NCI-H128 (cell line): ENCODE data around the gene TSPAN7.

Source experiments
- DNase-seq: peaks from one replicate; lab custom pipeline; 2025; ENCODE audit not compliant: unreplicated experiment; lab: John Stamatoyannopoulos, UW

TSPAN7 gene

DNA sequence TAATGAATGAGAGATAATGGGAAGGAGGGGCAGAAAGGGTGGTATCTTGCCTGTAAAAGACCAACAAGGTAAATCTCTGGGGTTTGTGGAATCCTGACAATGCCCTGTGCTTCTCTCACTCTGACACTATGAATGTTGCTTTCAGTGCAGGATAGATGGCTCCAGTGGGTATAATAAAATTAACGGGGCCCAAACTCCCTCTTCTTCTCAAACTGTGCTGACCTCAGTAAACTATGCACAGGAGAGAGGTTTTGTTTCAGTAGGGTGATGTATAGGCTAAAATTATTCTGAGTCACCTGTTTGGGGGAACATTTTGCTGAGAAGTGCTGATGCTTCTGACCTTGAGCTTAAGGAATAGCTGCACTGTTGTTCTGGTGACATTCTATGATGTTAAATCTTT lies 82.6 kb downstream of the TSPAN7 start:
- DNase-seq: no peak

DNA sequence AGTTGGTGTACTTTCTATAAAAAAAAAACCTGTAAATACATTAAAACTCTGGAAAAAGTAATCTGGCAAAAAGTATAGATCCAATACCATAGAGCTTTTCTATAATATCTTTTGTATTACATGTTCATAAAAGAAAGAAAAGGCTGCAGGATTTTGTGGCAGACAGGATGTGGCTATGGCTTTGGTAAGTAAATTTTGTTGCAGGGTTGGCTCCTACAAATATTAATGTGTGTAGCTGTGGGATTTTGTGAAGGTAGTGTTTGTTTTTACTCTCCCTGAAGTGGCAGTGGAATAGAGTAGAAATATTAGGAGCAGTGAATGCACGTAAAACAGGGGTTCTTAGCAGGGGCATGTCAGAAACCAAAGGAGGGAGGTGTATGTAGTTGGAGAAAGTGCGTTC lies 84.8 kb downstream of the TSPAN7 start:
- DNase-seq: no peak

DNA sequence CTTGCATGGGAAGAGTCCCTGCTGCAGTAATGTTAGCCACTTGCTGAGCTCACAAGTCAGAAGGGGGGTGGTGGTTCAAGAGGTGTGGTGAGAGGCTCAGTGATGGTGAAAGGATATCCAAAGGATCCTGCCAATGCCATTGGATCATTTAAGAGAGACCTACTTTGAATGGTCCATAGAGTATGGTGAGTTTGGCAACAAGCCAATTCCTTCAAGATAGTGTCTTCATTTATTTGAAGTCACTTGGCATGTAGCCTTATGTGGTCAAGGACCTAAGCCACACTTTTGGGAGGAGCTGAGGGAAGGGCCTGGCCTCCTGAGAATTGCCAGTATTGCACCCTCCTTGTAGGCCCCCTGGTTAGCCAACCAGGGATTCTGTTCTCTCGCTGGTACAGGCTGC lies 87.9 kb downstream of the TSPAN7 start:
- no peak for DNase-seq

DNA sequence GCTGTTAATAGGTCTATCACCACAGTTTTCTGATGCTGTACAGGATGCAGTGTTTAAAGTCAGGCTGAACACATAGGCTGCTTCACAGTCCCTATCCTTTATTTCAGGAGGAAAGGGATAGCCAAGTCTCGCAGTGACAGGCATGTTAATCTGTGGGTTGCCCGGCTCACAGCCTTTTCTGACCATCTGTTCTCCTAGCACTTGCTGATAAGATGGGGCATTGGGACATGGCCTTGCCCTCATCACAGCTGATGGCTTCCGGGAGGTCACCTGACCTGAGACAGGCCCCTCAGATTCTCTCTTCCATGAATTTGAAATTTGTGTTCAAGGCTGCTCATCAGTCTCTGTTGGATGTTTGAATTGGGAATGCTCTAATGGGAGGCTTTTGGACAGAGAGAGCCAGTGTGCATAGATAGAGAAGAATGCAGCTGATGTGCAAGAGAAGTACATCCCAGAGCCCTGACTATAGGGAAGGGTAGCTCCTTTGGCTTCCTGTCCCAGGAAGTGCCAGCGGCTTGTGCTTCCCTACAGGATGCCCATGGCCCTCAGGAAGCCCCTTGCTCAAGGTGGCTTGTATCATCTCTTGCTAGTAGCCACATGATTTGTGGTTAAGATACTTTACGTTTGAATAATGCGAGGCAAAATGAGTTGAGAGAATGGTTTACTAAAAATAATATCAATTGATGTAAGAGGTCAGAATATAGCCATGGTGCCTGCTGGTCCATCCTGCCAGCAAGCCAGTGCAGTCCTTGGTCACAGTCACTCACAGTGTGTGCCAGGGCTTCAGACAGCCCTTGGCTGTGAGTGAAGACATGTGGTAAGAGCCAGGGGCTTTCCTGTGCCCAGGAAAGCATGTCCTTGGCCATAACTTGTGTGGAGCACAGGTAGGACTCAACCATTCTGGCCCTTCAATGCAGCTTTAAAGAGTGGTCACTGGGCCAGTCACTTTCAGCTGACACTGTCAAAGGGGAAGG lies 88.6 kb downstream of the TSPAN7 start:
- no peak for DNase-seq

DNA sequence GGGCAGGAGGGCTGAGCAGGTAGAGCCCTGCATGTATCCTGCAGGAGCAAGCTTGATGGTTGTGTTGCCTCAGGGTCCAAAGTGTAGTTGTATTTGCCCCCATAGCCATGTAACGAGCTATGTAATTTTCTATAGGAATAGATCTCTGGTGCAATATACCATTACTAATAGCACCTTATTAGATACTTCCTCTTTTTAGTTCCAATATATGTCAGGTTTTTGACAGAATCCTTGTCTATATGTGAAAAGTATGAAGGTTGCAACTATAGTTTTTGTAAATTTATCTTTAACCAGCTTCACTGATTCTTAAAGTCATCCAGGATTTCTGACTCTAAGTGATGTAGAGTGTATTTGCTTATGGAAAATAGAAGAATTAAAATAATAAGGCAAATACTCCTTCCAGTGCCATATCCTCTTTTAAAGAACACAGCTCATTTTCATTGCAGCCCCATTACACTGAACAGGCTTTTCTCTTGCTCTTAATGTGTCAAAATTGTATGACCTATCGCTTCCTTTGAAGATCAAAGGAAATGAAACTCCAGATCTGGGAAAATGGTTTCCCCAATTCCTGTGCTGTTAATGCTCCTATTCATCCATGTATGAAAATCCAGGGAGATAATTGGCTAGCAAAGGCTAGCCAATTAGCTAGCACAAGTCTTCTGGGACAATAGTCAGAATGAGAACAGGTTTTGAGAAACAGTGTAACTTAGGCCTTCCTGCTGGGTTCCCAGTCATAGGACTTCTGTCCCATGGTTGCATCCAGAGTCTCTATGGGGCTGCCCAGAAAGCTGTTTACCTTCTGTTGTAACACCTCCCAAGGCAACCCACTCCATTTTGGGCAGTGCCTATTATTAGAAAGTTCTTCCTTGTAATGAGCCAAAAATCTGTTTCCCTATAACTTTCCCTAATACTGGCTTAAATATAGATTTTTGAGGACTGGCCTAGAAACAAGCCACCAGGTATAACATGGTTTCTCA lies 90.6 kb downstream of the TSPAN7 start:
- DNase-seq: no peak

DNA sequence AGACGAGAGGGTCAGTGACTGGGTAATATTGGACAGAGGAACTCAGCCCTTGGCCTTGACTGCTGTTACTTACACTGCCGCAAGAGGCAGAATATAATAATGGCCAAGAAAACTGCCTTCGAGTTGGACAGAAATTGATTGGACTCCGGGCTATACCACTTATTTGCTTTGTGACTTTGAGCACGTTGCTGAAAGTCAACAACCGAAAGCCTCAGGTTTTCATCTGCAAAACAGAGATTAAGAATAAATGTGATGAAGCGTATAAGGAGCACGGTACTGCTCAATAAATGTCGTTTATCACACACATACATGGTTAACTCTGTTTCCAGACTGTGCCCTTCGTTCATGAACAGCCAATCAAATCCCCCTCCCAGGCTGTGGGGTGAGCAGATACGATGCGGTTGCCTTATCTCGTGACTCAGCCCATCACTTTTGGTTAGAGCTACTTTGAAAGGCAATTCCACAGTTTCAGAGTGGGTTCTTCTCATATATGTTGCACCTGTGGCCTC lies 91.6 kb downstream of the TSPAN7 start:
- no peak for DNase-seq

DNA sequence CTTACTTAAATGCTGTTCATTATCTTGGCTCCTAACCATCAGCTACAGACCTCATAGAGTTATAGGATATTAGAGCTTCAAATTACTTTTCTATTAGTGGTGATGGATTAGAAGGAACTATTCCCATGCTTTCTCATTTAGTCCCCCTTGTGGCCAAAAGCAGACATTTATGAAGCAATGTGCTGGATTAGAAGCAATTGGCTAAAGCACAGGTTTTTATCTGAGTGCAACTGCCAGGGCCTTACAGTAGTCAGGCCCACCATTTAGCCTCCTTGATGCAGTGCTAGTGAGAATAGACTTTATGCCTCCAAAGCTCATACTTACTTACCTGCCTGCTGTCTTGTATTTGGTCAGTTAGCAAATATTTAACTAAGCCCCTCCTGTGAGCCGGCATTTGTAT lies 93.0 kb downstream of the TSPAN7 start:
- DNase-seq: peak; percentile 4

DNA sequence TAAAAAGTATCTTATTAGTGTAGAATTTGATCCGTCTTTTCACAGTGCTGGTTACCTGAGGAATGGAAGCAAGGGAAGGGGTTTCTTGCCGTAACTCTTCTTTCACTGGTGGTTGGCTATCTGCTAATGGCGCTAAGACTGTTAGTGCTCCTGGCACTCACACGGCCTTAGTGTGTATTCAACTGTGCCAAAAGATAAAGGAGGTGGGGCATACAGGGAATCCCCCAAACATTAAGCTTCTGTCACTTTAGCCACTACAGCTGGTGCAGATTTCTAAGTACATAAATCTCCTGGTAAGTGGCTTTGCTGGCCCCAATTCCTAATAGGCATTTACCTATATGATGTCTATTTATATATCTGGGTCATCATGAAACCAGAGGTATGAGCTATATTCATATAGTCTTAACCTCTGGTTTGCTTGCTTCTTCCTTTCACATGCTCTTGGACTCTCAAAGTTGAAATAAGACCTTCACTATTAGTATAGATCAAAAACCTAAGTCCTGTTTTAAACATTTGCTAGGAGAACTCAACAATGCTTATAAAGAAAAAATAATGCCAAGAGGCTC lies 95.1 kb downstream of the TSPAN7 start:
- no peak for DNase-seq

DNA sequence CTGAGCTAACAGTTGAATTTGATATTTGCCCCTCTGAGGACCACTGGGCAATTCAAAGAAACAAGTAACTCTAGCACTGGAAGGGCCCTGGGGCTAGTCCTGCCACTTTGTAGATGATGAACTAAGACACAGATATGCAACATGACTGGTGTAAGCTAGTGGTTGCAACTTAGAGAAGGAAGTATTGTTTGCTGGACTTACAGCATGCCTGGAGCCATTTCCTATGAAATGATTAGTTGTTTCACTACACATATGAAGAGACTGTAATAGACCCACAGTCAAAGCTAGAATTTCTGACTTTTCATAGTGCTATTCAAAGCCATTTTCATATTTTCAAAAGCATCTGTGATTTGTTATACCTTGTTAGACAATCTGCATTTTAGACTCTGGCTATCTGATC lies 96.2 kb downstream of the TSPAN7 start:
- DNase-seq: no peak

DNA sequence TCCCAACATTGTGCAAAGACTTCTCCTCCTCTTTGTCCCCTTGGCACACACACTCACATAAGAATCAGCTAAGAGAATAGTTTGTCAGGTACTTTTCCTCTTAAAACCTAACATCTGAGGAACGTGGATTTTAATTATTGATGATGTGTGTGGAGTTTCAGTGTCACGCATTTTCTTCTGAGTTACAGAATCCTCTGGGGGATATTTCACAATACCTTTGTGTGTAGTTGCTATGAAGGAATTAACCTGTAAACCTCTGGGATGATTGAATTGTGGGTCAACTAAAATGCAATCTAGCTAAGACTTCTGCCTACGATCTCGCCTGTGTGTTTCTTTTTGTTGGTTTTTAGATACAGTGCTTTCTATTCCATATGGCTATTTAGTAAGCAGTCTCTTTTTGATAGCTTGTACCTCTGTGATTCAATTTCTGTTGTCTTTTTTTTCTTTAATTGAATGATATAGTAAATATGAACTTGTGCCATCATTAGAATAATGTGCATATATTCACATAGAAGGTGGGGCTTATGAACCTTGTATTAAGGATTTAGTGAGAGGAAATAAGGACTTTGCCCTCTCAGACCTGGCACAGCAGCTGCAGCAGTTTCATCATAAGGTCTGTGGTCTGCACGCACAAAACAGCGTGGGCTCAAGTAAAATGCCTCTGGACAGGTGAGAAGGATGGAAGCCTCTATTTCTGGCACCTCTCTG lies 99.2 kb downstream of the TSPAN7 start:
- no peak for DNase-seq

DNA sequence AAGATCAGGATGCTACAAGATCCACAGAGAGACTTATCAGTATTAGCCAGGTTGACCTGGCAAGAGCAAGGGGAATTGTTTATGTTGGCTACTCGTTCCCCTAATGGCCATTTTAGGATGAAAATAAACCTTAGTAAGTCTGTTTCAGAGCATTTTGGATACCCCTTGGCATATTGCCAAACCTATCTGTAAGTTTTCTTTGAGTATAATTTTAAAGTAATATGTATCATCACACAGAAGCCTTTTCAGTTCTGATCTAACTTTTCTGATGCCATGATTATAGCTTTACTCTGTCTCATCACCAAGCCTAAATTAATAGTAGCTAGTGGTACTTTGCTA lies 99.7 kb downstream of the TSPAN7 start:
- no peak for DNase-seq

DNA sequence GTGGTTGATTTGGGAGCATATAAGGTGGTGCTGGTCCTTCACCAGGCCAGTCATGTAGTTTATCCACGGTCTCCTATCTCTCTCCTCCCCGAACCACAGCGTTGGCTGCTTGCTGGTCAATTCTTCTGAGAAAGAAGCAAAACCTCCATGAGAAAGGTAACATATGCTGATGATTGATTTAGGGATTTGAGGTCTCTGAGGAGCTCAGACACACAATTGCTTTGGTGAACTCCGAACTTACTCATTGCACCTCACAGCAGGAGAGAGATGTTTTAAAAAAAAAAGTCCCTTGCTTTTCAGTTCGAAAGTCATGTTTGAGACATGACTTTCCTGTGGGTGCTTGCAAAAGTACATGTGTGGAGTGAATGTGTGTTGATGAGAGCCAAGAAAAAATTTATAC lies 100.2 kb downstream of the TSPAN7 start:
- DNase-seq: no peak

DNA sequence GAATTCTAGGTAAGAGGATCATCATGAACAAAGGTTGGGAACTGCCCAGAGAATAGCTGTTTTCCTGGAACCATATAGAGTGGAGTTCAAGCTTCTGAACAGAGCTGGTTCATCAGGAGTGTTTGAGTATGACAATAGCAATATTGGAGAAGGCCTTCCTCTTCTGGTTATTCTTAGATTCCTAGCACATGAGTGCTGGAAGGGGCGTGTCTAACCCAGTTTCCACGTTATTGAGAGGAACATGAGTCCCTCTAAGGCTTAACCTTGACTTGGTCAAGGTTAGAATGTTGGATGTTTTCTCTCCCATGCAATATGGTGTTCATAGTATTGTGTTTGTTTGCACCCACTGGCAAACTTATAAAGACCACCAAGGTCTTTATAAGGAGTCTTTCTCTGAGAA lies 101.3 kb downstream of the TSPAN7 start:
- no peak for DNase-seq

DNA sequence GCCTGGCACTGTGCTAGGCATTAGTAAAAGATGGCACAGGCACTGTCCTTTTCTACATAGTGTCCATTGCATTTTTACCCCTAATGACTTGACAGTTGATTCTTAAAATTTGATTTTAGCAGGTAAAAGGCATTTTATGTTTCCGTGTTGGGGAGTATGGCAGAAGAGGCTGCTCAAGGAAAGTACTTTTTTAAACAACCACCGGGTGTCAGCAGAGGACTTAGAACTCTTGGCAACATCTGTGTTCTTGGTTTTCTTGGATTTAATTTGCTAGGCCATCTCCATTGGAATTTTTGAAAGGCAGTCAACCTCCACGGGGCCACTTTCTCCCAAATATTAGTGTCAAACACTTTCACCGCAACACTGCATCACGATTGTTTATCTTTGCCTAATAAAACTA lies 102.9 kb downstream of the TSPAN7 start:
- DNase-seq: no peak

DNA sequence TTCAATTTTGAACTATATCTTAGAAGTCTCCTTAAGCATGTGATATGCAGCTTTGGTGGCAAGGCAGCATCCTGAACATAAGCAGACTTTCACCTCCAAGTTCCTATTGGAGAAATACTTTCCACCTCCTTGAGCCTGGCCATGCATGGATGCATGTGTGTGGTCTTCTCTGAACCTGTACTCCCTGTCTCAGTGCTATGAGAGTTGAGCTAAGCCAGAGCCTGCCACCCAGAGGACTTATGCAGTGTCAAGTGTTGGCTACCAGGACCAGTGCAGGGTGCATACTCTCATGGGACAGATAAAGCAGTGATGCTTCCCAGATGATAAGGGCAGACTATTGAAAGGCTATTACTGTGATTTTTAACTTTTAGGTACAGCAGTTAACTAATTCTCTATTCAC lies 105.6 kb downstream of the TSPAN7 start:
- no peak for DNase-seq

DNA sequence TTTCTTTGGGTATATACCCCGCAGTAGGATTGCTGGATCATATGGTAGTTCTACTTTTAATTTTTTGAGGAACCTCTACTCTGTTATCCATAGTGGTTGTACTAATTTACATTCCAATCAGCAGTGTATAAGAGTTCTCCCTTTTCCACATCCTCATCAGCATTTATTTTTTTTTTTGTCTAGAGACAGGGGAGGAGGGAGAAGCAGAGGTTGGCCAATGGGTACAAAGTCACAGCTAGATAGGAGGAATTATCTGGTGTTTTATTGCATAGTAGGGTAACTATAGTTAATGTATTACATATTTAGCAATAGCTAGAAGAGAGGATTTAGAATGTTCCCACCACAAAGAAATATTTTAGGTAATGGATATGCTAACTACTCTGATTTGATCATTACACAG lies 107.4 kb downstream of the TSPAN7 start:
- DNase-seq: no peak

DNA sequence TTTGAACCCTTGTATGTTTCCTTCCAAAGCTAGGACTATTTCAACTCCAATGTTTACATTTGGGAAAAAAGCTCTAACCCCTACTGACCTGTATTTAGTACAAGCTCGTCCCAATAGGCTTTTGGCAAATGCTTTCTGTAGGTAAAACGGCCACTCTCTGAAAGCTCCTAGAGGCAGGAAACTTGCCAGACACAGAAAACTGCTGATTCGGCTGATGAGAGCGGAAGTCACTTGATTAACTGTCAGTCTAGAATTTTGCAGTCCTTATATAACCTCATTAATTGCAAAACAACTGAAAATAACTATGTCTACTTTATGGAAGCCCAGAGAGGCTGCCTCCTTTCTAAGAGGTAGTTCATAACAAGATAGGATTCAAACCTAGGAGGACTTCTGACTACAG lies 108.1 kb downstream of the TSPAN7 start:
- DNase-seq: no peak

DNA sequence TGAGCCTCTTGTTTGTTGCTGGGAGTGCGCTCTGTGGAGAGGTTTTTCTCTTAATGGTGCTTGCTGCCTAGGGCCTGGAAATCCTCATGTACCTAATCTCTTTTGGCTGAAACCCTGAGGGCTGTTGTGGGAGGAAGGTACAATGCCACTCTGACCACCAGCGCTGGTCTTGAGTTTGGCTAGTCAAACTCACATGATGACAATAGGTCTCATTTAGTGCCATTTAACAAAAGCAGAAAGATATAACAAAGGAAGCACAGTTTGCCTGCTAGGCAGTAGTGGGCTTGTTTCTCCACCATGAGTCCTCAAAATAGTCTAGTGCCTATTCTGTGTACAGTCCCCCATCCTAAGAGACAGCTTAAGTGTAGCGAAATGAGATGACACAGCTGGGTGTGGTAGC lies 111.3 kb downstream of the TSPAN7 start:
- DNase-seq: no peak

DNA sequence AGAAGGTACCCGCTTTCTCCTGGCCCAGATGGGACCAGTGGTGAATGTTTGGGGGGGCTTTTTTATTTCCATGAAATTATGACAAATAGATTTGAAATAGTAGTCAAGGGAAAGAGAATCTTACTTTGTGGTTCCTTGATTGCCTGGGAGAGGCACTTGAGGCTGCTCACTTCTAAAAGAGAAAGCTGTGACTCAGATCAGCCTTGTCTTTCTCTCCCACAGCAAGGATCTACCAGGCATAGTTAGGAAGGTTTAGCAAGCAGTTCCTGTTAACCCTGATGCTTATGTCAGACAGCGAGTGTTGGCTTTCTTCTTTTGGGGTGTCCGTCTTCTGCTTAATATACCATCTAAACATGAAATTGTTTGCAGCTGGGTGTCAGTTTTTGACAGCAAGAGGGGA lies 114.5 kb downstream of the TSPAN7 start:
- DNase-seq: no peak

DNA sequence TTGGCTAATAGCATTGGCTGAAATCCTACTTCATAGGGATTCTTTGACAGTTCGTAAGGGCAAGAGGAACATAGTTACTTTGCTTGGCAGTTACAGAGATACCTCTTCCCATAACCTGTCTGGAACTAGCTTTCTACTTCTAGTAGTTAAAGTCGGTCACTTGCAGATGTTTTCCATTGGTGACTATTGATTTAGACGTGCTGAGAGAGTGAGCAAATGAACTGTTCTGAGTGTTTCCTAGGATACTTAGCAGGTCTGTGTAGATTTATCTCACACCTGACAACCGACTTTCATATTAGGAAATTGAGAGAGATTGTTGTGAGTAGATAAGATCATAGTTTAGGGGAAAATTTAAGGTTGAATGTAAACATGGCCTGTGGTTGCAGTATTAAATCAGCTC lies 116.8 kb downstream of the TSPAN7 start:
- no peak for DNase-seq

DNA sequence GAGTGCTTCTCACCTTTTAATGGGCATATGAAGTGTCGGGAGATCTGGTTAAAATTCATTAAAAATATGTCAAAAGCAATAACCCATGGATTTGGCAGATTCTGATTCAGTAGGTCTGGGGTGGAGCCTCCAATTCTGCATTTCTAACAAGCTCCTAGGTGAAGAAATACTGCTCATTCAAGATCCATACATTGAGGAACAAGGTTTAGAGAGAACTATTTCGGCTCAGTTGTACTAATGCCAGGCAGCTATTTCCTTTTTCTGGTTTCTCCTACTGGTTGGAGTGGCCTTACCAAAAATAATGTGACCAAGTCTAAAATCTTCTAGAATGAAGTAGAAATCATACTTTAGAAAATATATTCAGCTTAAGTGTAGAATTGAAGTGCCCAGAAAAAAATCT lies 117.5 kb downstream of the TSPAN7 start:
- DNase-seq: no peak
